ENCODE results near the gene CWC25. TPM values are rescaled to one million over a fixed set of nuclear protein-coding genes. Genes with fewer than 3 reads are reported as not detected.

CWC25 gene
- total RNA-seq, 8 experiments from 2014 or later, result 12.4 to 21.1 (median 16.2) TPM

DNA sequence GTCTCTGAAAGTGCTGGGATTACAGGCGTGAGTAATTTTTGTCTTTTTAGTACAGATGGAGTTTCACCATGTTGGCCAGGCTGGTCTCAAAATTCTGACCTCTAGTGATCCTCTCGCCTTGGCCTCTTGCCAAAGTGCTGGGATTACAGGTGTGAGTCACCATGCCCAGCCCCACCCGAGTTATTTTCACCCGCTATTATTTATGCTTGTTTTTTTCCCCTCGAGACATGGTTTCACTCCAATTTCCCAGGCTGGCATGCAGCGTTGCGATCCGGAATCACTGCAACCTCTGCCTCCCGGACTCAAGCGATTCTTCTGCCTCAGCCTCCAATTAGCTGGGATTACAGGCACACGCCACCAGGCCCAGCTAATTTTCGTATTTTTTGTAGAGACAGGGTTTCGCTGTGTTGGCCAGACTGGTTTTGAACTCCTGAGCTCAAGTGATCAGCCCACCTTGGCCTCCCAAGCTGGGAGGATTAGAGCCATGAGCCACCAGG lies 19.2 kb upstream of the CWC25 start:
- Histone ChIP-seq H3K4me3 (no peak overlapping the region), H3K4me1 (replicated peaks in 1 of 2) (no peaks in the 10 kb centered on the region), H3K27ac (no peak overlapping the region)
- 38 to 100% (median 83%) methylated on average over 1 to 10 of the region's 13 CpGs; no CpG with 5 or more reads in 1 of the 10 experiments for WGBS, 10 experiments
- ATAC-seq (replicated peaks in 6 of 8), result peak in 2 of 8 experiments; percentile 20 to 21
- in situ Hi-C loops (cut with MboI; ENCODE audit: low pct_unique_long_range_greater_than_20kb in 2 of 9, low sequenced_read_pairs in 9 of 9, unreplicated experiment in 9 of 9), result no loop called here

DNA sequence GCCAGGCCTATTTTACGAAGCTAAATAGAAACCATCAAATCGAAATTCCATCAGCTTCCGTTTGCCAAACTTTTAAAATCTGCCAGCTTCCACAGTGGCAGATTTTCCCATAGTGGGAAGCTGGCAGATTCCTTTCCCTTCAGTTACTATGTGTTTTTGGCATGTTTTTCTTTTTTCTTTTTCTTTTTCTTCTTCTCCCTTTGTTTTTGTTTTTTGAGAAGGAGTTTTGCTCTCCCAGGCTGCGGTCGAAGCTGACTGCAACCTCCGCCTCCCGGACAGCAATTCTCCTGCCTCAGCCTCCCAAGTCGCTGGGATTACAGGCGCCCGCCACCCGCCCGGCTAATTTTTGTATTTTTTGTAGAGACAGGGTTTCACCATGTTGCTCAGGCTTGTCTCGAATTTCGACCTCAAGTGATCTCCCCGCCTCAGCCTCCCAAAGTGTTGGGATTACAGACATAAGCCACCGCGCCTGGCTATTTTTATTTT lies 684 bp upstream of the CWC25 start:
- Histone ChIP-seq H3K4me1 (replicated peaks in 1 of 2) (peaks cover 12 to 14% of the 10 kb centered on the region in 2 donors), H3K4me3 (peak overlapping the region; percentile 69 to 79 (median 70)), H3K27ac (peak overlapping the region; percentile 99)
- in situ Hi-C loops (cut with MboI; ENCODE audit: low pct_unique_long_range_greater_than_20kb in 2 of 9, low sequenced_read_pairs in 9 of 9, unreplicated experiment in 9 of 9), result no loop called here
- WGBS, 10 experiments, result 77 to 97% (median 89%) methylated on average over 3 to 17 of the region's 17 CpGs
- ATAC-seq (replicated peaks in 6 of 8), result no peak

GRCh38 chr17:38815576-38816193 lies 9.4 kb downstream of the CWC25 start:
- H3K4me3 ChIP-seq, result no peak overlapping the region
- H3K4me1 ChIP-seq (replicated peaks in 1 of 2), result peaks cover 0 to 3% of the 10 kb centered on the region in 2 donors
- no peak overlapping the region for H3K27ac ChIP-seq
- ATAC-seq (replicated peaks in 6 of 8), result peak in 2 of 8 experiments; percentile 22 to 31
- in situ Hi-C loops (cut with MboI; ENCODE audit: low pct_unique_long_range_greater_than_20kb in 2 of 9, low sequenced_read_pairs in 9 of 9, unreplicated experiment in 9 of 9), result no loop called here
- 61 to 100% (median 93%) methylated on average over 1 to 7 of the region's 8 CpGs; no CpG with 5 or more reads in 1 of the 10 experiments for WGBS, 10 experiments

- ATAC-seq (replicated peaks in 6 of 8), result no peak
These were observed 15.3 kb downstream of the CWC25 start for GRCh38 chr17:38809828-38810227.

DNA sequence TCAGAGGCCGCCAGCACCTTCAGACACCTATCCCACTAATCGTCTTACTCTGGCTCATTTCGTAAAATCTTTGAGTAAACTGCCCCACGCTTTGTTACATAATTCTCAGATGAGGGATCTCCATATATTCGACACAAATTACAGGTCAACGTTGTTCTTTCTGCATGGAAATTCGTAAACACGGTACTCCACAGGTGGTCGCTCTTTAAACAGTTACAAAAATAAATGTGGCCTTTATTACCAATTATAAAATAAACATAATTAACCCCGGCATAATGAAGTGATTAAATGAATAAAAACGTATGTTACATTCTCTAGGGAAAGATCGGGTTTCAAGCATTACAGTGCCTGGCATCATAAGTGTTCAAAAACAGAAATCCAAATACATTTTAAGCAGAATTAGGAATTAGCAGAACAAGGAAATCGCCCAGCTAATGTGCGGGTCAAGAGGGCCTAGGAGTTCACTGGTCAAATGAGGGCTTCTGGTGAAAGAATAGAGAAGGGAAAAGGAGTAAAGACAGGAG lies 24.8 kb downstream of the CWC25 start:
- no peak overlapping the region for H3K27ac ChIP-seq
- in situ Hi-C loops (cut with MboI; ENCODE audit: low pct_unique_long_range_greater_than_20kb in 2 of 9, low sequenced_read_pairs in 9 of 9, unreplicated experiment in 9 of 9), result no loop called here
- 6 to 54% (median 22%) methylated on average over 5 to 13 of the region's 14 CpGs; no CpG with 5 or more reads in 1 of the 10 experiments for WGBS, 10 experiments

More at GRCh38 chr17:38809828-38810227, 15.3 kb downstream of the CWC25 start:
- no peak overlapping the region for H3K4me3 ChIP-seq
- H3K27ac ChIP-seq, result no peak overlapping the region
- H3K4me1 ChIP-seq (replicated peaks in 1 of 2), result no peaks in the 10 kb centered on the region
- WGBS, 10 experiments, result 87 to 100% (median 100%) methylated on average over 2 to 7 of the region's 7 CpGs; no CpG with 5 or more reads in 3 of the 10 experiments
- in situ Hi-C loops (cut with MboI; ENCODE audit: low pct_unique_long_range_greater_than_20kb in 2 of 9, low sequenced_read_pairs in 9 of 9, unreplicated experiment in 9 of 9), result no loop called here

DNA sequence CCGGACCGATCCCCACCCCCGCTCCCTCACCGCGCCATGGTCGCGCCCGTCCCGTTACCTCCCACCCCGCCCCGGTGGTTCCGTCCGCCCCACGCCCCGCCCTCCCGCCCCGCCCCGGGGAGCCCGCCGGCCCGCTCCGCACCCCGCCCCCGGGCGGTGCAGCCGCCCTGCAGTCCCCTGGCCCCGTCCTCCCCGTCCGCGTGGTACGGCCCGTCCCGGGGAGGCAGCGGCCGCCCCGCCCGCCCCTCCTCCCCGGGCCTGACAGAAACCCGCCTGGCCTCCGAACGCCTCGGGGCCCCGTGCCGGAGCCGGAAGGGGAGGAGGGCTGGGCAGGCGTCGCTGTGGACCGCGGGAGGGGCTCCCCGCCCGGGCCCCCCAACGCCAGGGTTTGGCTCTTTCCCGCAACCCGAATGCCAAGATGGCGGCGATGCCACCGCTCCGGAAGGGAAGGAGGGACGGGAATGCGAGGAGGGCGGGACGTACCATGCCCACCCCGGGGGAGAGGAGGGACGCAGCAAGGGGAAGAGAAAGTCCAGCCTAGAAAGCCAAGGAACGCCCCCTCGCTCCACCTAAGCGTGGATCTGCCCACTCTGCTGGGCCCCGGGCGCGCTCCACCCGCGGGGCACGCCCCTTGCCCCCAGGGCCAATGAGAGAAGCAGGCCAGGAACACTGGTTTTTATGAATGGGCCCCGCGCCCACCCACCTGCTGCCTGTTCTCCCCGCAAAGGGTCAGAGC lies 25.5 kb downstream of the CWC25 start, which contains the start of gene PIP4K2B:
TSS of gene PIP4K2B (minus strand) at position 56 of the 736 bp plus-strand sequence. CDS start 132 bp downstream, outside the sequence.
- Histone ChIP-seq H3K4me3 (peak within 1 kb of the TSS; percentile 87 to 100 (median 95)), H3K27ac (peak within 1 kb of the TSS; percentile 100), H3K4me1 (replicated peaks in 1 of 2) (peaks cover 15 to 18% of the 10 kb centered on the region in 2 donors)
- ATAC-seq (replicated peaks in 6 of 8), result peak; percentile 86 to 94 (median 90)
- in situ Hi-C loops (cut with MboI; ENCODE audit: low pct_unique_long_range_greater_than_20kb in 2 of 9, low sequenced_read_pairs in 9 of 9, unreplicated experiment in 9 of 9), result no loop called here
- 0% methylated on average over 2 to 4 of the region's 76 CpGs; no CpG with 5 or more reads in 7 of the 10 experiments for WGBS, 10 experiments

More for the DNA sequence above, 24.8 kb downstream of the CWC25 start:
- ATAC-seq (replicated peaks in 6 of 8), result no peak
- H3K4me3 ChIP-seq, result peak overlapping the region; percentile 87 to 100 (median 95)
- H3K4me1 ChIP-seq (replicated peaks in 1 of 2), result peaks cover 15 to 18% of the 10 kb centered on the region in 2 donors

- WGBS, 10 experiments, result 0 to 17% (median 0%) methylated on average over 1 to 12 of the region's 53 CpGs; no CpG with 5 or more reads in 3 of the 10 experiments
- H3K4me3 ChIP-seq, result peak overlapping the region; percentile 87 to 100 (median 95)
- H3K27ac ChIP-seq, result peak overlapping the region; percentile 100
- in situ Hi-C loops (cut with MboI; ENCODE audit: low pct_unique_long_range_greater_than_20kb in 2 of 9, low sequenced_read_pairs in 9 of 9, unreplicated experiment in 9 of 9), result no loop called here
- H3K4me1 ChIP-seq (replicated peaks in 1 of 2), result peaks cover 15 to 18% of the 10 kb centered on the region in 2 donors
- ATAC-seq (replicated peaks in 6 of 8), result peak; percentile 30 to 53 (median 43)
These were observed 26.3 kb downstream of the CWC25 start for GRCh38 chr17:38798614-38799500.

GRCh38 chr17:38797828-38798227 lies 27.3 kb downstream of the CWC25 start:
- peaks cover 15 to 18% of the 10 kb centered on the region in 2 donors for H3K4me1 ChIP-seq (replicated peaks in 1 of 2)
- no peak overlapping the region for H3K27ac ChIP-seq
- no peak for ATAC-seq (replicated peaks in 6 of 8)
- in situ Hi-C loops (cut with MboI; ENCODE audit: low pct_unique_long_range_greater_than_20kb in 2 of 9, low sequenced_read_pairs in 9 of 9, unreplicated experiment in 9 of 9), result no loop called here
- H3K4me3 ChIP-seq, result peak overlapping the region; percentile 87 to 100 (median 95)
- whole genome bisulfite sequencing, 10 experiments, result 64 to 100% (median 82%) methylated on average over 2 to 6 of the region's 6 CpGs; no CpG with 5 or more reads in 1 of the 10 experiments

- 10 to 100% (median 80%) methylated on average over 1 to 5 of the region's 5 CpGs; no CpG with 5 or more reads in 1 of the 10 experiments for WGBS, 10 experiments
- peak overlapping the region in 1 of 5 donors; percentile 87 for H3K4me3 ChIP-seq
- H3K27ac ChIP-seq, result no peak overlapping the region
These were observed 28.0 kb downstream of the CWC25 start for GRCh38 chr17:38797158-38797490.

DNA sequence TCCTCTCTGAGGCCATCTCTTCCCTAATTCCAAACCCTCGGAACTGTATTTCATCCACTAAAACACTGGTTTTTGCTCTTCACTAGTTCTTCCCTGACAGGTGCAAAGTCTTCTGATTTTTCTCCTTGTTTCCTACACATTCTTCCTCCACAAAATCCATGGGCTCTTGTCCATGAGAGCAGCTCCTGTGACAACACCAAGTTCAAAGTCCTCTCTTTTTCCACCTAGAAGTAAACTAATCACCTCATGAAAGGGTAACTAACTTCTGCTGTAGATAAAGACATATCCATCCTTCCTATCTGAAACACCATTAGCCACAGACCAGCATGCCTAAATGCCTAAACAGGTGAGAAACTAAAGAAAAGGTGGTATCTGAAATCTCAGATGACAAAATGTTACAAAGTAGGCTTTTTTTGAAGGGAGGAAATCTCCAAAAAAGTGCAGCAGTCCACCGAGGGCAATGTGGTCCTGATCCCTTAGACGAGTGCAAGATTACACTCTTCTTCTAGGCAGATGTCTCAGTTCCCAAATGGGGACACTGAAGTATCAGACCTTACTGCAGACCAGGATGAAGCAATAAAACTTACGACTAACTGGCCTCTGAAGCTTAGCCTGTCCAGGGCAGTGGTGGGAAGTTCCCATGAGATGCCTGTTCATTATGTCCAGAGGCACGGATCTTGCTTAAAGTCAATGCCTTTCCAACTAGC lies 28.5 kb downstream of the CWC25 start:
- 0 to 100% (median 68%) methylated on average over 1 to 4 of the region's 5 CpGs; no CpG with 5 or more reads in 2 of the 10 experiments for WGBS, 10 experiments
- no peak for ATAC-seq (replicated peaks in 6 of 8)
- no peak overlapping the region for H3K4me3 ChIP-seq
- H3K4me1 ChIP-seq (replicated peaks in 1 of 2), result peaks cover 15 to 18% of the 10 kb centered on the region in 2 donors
- in situ Hi-C loops (cut with MboI; ENCODE audit: low pct_unique_long_range_greater_than_20kb in 2 of 9, low sequenced_read_pairs in 9 of 9, unreplicated experiment in 9 of 9), result no loop called here
- no peak overlapping the region for H3K27ac ChIP-seq

More at GRCh38 chr17:38797158-38797490, 28.0 kb downstream of the CWC25 start:
- peaks cover 15 to 18% of the 10 kb centered on the region in 2 donors for H3K4me1 ChIP-seq (replicated peaks in 1 of 2)
- no peak for ATAC-seq (replicated peaks in 6 of 8)
- in situ Hi-C loops (cut with MboI; ENCODE audit: low pct_unique_long_range_greater_than_20kb in 2 of 9, low sequenced_read_pairs in 9 of 9, unreplicated experiment in 9 of 9), result no loop called here

GRCh38 chr17:38794221-38794620 lies 30.9 kb downstream of the CWC25 start:
- 83 to 100% (median 93%) methylated on average over 1 to 5 of the region's 5 CpGs; no CpG with 5 or more reads in 2 of the 10 experiments for WGBS, 10 experiments
- Histone ChIP-seq H3K4me1 (replicated peaks in 1 of 2) (peaks cover 19 to 24% of the 10 kb centered on the region in 2 donors), H3K27ac (no peak overlapping the region), H3K4me3 (no peak overlapping the region)
- in situ Hi-C loops (cut with MboI; ENCODE audit: low pct_unique_long_range_greater_than_20kb in 2 of 9, low sequenced_read_pairs in 9 of 9, unreplicated experiment in 9 of 9), result no loop called here
- no peak for ATAC-seq (replicated peaks in 6 of 8)

All from motor neuron (in vitro differentiated cells).